ENCODE measurements around the gene UMAD1. TPM values are rescaled to one million over a fixed set of nuclear protein-coding genes. Genes with fewer than 3 reads are reported as not detected.

Gene UMAD1
- total RNA-seq, 1 donor from 2014 or later = 12.8 TPM

- no peak for DNase-seq (ENCODE audit: low spot score, unreplicated experiment)
- H3K4me3 Mint-ChIP-seq (ENCODE audit: low read depth) = no peak overlapping the region
- H3K36me3 Mint-ChIP-seq (ENCODE audit: insufficient read depth) = peaks cover 3% of the 10 kb centered on the region
- no peak for TF ChIP-seq CTCF (IDR thresholded peaks at IDR 0.05; ENCODE audit: unreplicated experiment)
- no peaks in the 10 kb centered on the region for H3K27me3 Mint-ChIP-seq
- H3K9me3 Mint-ChIP-seq (ENCODE audit: low read depth) = peaks cover 5% of the 10 kb centered on the region
- H3K27ac Mint-ChIP-seq = no peak overlapping the region
- peaks cover 18% of the 10 kb centered on the region for H3K4me1 Mint-ChIP-seq (ENCODE audit: low read depth)
Observed at GRCh38 chr7:7731732-7732131, 91.2 kb downstream of the UMAD1 start.

- Mint-ChIP-seq H3K27me3 (no peaks in the 10 kb centered on the region), H3K4me1 (ENCODE audit: low read depth) (peaks cover 23% of the 10 kb centered on the region), H3K27ac (no peak overlapping the region), H3K36me3 (ENCODE audit: insufficient read depth) (no peaks in the 10 kb centered on the region), H3K4me3 (ENCODE audit: low read depth) (no peak overlapping the region), H3K9me3 (ENCODE audit: low read depth) (no peaks in the 10 kb centered on the region)
- no peak for TF ChIP-seq CTCF (IDR thresholded peaks at IDR 0.05; ENCODE audit: unreplicated experiment)
- no peak for DNase-seq (ENCODE audit: low spot score, unreplicated experiment)
Observed at GRCh38 chr7:7732621-7733281, 92.2 kb downstream of the UMAD1 start.

- no peak for DNase-seq (ENCODE audit: low spot score, unreplicated experiment)
Observed at GRCh38 chr7:7736671-7737070, 96.1 kb downstream of the UMAD1 start.

GRCh38 chr7:7737674-7738073 is 97.1 kb downstream of the UMAD1 start:
- DNase-seq (ENCODE audit: low spot score, unreplicated experiment) = no peak
- H3K4me1 Mint-ChIP-seq (ENCODE audit: low read depth) = peaks cover 10% of the 10 kb centered on the region
- H3K27me3 Mint-ChIP-seq = no peaks in the 10 kb centered on the region
- H3K27ac Mint-ChIP-seq = peak overlapping the region; percentile 36
- H3K9me3 Mint-ChIP-seq (ENCODE audit: low read depth) = peaks cover 4% of the 10 kb centered on the region
- no peak for TF ChIP-seq CTCF (IDR thresholded peaks at IDR 0.05; ENCODE audit: unreplicated experiment)
- H3K36me3 Mint-ChIP-seq (ENCODE audit: insufficient read depth) = no peaks in the 10 kb centered on the region
- no peak overlapping the region for H3K4me3 Mint-ChIP-seq (ENCODE audit: low read depth)

More at GRCh38 chr7:7736671-7737070, 96.1 kb downstream of the UMAD1 start:
- Mint-ChIP-seq H3K27ac (no peak overlapping the region), H3K9me3 (ENCODE audit: low read depth) (no peaks in the 10 kb centered on the region), H3K27me3 (no peaks in the 10 kb centered on the region), H3K4me1 (ENCODE audit: low read depth) (peaks cover 18% of the 10 kb centered on the region), H3K4me3 (ENCODE audit: low read depth) (no peak overlapping the region), H3K36me3 (ENCODE audit: insufficient read depth) (no peaks in the 10 kb centered on the region)
- TF ChIP-seq CTCF (IDR thresholded peaks at IDR 0.05; ENCODE audit: unreplicated experiment) = no peak

GRCh38 chr7:7738177-7738576 is 97.6 kb downstream of the UMAD1 start:
- no peaks in the 10 kb centered on the region for H3K36me3 Mint-ChIP-seq (ENCODE audit: insufficient read depth)
- no peak overlapping the region for H3K4me3 Mint-ChIP-seq (ENCODE audit: low read depth)
- H3K4me1 Mint-ChIP-seq (ENCODE audit: low read depth) = peaks cover 10% of the 10 kb centered on the region
- no peaks in the 10 kb centered on the region for H3K27me3 Mint-ChIP-seq
- H3K9me3 Mint-ChIP-seq (ENCODE audit: low read depth) = peaks cover 4% of the 10 kb centered on the region
- no peak for DNase-seq (ENCODE audit: low spot score, unreplicated experiment)
- no peak for TF ChIP-seq CTCF (IDR thresholded peaks at IDR 0.05; ENCODE audit: unreplicated experiment)
- H3K27ac Mint-ChIP-seq = no peak overlapping the region
